Measurements from ENCODE around the gene ALOX5AP. TPM values are rescaled to one million over a fixed set of nuclear protein-coding genes. Genes with fewer than 3 reads are reported as not detected.

ALOX5AP gene
- total and polyA plus RNA-seq, 2 experiments from 2014 or later = 0.66 TPM; not detected in 1

- DNase-seq (ENCODE audit: low read depth in 1 of 2, low spot score in 1 of 2) = peak in 1 of 2 donors; percentile 54
- Histone ChIP-seq H3K27ac (no peak overlapping the region), H3K4me3 (no peak overlapping the region), H3K36me3 (no peaks in the 10 kb centered on the region), H3K4me1 (ENCODE audit: low read depth) (peaks cover 11% of the 10 kb centered on the region), H3K9me3 (ENCODE audit: low read depth) (no peaks in the 10 kb centered on the region), H3K27me3 (no peaks in the 10 kb centered on the region)
- no peak for TF ChIP-seq CTCF (IDR thresholded peaks at IDR 0.05; ENCODE audit: low read depth, low read length)
Measured at GRCh38 chr13:30762643-30763042, 27.3 kb downstream of the ALOX5AP start.

- no peak for TF ChIP-seq CTCF (IDR thresholded peaks at IDR 0.05; ENCODE audit: low read depth, low read length)
- H3K4me3 ChIP-seq = no peak overlapping the region
- no peaks in the 10 kb centered on the region for H3K36me3 ChIP-seq
- H3K27ac ChIP-seq = no peak overlapping the region
- peak in 1 of 2 donors; percentile 30 for DNase-seq (ENCODE audit: low read depth in 1 of 2, low spot score in 1 of 2)
- no peaks in the 10 kb centered on the region for H3K27me3 ChIP-seq
- H3K9me3 ChIP-seq (ENCODE audit: low read depth) = no peaks in the 10 kb centered on the region
- no peaks in the 10 kb centered on the region for H3K4me1 ChIP-seq (ENCODE audit: low read depth)
Measured at GRCh38 chr13:30763786-30764413, 28.6 kb downstream of the ALOX5AP start.

GRCh38 chr13:30766231-30766630, 30.9 kb downstream of the ALOX5AP start:
- H3K4me1 ChIP-seq (ENCODE audit: low read depth) = no peaks in the 10 kb centered on the region
- H3K27ac ChIP-seq = no peak overlapping the region
- no peaks in the 10 kb centered on the region for H3K36me3 ChIP-seq
- no peak overlapping the region for H3K4me3 ChIP-seq
- no peaks in the 10 kb centered on the region for H3K27me3 ChIP-seq
- H3K9me3 ChIP-seq (ENCODE audit: low read depth) = no peaks in the 10 kb centered on the region
- no peak for TF ChIP-seq CTCF (IDR thresholded peaks at IDR 0.05; ENCODE audit: low read depth, low read length)
- no peak for DNase-seq (ENCODE audit: low read depth in 1 of 2, low spot score in 1 of 2)

- Histone ChIP-seq H3K27me3 (no peaks in the 10 kb centered on the region), H3K4me3 (no peak overlapping the region), H3K9me3 (ENCODE audit: low read depth) (no peaks in the 10 kb centered on the region), H3K36me3 (no peaks in the 10 kb centered on the region), H3K4me1 (ENCODE audit: low read depth) (no peaks in the 10 kb centered on the region), H3K27ac (no peak overlapping the region)
- TF ChIP-seq CTCF (IDR thresholded peaks at IDR 0.05; ENCODE audit: low read depth, low read length) = no peak
- no peak for DNase-seq (ENCODE audit: low read depth in 1 of 2, low spot score in 1 of 2)
Measured at GRCh38 chr13:30770929-30771328, 35.6 kb downstream of the ALOX5AP start.

GRCh38 chr13:30773561-30773960, 38.2 kb downstream of the ALOX5AP start:
- Histone ChIP-seq H3K4me1 (ENCODE audit: low read depth) (no peaks in the 10 kb centered on the region), H3K9me3 (ENCODE audit: low read depth) (no peaks in the 10 kb centered on the region), H3K36me3 (no peaks in the 10 kb centered on the region), H3K27ac (no peak overlapping the region), H3K4me3 (no peak overlapping the region), H3K27me3 (no peaks in the 10 kb centered on the region)
- DNase-seq (ENCODE audit: low read depth in 1 of 2, low spot score in 1 of 2) = no peak
- no peak for TF ChIP-seq CTCF (IDR thresholded peaks at IDR 0.05; ENCODE audit: low read depth, low read length)

Data from cardiac muscle cell (in vitro differentiated cells and primary cell).